ENCODE results near the gene SLC4A3.
"Not testable (repeated sequence)": the region's sequence is repeated elsewhere in the genome, so short reads cannot be mapped to it uniquely, and the experiment has no call there.

SLC4A3 gene

DNA sequence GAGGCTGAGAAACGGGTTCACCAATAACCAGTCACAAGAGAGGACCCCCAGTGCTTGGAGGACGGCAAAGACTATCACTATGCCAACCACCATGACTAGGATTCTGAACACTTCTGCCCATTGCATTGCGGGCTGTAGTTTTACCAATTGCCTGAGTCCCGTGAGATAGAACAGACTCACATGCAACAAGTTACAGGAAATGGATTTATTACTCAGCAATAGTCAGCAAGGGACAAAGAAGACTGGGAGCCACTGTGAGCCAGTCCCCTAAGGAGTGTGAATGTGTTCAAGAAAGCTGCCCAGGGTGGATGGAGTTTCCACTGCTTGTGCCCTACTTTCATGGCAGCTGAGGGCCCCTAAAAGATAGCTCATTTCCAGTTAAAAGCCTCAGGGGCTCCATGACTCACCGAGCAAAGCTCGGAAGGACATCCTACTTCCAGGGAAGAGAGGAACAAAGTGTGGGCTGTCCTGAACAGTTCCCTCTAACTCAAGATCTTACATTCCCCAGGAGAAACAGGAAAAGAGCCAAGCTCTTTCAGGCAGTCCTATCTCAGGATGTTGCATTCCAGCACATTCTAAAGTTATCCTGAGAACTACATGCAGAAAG lies 54.4 kb downstream of the SLC4A3 start:
- DNase-seq: no peak

DNA sequence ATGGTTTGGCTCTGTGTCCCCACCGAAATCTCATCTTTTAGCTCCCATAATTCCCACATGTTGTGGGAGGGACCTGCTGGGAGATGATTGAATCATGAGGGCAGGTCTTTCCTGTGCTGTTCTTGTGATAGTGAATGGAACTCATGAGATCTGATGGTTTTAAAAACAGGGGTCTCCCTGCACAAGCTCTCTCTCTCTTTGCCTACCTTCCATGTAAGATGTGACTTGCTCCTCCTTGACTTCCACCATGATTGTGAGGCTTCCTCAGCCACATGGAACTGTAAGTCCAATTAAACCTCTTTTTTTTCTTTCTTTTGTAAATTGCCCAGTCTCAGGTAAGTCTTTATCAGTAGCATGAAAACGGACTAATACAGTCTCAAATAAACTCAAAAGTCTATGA lies 56.0 kb downstream of the SLC4A3 start:
- DNase-seq: not testable (repeated sequence)

DNA sequence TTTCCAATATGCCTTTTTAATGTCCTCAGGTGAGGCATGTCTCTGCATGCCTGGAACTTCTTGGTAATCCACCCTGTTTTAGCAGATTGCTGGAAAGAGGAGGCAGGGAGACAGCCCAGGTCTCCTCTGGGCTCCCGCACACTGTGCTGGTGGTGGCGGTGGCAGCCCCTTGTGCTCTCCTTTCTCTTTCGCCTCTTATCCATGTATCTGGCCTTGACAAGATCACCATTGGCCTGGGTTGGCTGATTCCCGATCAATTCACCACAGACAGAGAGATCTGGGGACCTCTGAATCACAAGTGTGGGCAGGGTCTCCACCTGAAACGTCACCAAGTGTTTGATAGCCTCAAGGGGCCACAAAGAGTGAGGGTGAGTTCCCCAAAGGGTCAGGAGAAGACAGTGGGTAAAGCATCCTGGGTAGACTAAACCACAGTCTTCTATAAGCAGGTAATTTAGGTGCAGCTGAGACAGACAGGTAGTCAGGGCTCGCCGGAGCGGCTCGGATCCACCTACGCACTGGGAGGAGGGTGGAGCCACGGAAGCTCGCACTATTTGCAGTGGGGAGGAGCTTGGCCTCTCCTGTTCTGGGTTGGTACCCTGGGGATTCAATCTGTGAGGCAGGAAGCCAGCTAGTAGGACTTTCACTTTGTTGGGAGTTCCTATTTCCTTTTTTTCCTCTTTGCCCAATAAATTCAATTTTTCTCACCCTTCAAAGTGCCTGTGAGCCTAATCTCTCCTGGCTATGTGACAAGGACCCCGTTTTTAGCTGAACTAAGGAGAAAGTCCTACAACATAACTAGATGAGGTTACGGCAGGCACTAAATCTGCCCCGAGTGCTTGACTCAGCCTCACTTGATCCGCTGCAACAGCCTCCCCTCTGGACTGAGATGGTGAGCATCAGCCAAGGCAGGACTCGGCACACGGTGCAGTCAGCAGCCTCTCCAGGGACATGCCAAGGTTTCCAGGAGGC lies 57.6 kb downstream of the SLC4A3 start:
- DNase-seq: no peak

DNA sequence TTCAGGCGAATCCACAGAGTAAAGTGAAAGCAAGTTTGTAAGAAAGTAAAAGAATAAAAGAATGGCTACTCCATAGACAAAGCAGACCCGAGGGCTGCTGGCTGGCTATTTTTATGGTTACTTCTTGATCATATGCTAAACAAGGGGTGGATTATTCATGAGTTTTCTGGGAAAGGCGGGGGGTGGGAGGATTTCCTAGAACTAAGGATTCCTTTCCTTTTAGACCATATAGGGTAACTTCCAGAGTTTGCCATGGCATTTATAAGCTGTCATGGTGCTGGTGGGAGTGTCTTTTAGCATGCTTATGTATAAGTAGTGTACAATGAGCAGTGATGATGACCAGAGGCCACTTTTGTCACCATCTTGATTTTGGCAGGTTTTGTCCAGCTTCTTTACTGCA lies 59.8 kb downstream of the SLC4A3 start:
- no peak for DNase-seq

DNA sequence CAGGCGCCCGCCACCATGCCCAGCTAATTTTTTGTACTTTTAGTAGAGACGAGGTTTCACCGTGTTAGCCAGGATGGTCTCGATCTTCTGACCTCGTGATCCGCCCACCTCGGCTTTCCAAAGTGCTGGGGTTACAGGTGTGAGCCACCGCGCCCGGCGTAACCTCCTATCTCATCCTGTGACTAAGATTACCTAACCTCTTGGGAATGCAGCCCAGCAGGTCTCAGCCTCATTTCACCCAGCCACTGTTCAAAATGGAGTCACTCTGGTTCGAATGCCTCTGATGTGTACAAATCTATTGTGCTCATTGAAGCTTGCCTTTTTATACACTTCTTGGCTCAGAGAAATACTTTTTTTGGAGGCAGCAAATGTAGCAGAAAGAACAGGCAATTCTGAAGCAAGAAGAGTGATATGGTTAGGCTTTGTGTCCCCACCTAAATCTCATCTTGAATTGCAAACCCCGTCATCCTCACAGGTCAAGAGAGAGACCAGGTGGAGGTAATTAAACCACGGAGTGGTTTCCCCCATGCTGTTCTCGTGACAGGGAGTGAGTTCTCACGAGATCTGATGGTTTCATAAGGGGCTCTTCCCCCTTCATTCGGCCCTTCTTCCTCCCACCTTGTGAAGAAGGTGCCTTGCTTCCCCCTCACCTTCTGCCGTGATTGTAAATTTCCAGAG lies 60.6 kb downstream of the SLC4A3 start:
- no peak for DNase-seq

DNA sequence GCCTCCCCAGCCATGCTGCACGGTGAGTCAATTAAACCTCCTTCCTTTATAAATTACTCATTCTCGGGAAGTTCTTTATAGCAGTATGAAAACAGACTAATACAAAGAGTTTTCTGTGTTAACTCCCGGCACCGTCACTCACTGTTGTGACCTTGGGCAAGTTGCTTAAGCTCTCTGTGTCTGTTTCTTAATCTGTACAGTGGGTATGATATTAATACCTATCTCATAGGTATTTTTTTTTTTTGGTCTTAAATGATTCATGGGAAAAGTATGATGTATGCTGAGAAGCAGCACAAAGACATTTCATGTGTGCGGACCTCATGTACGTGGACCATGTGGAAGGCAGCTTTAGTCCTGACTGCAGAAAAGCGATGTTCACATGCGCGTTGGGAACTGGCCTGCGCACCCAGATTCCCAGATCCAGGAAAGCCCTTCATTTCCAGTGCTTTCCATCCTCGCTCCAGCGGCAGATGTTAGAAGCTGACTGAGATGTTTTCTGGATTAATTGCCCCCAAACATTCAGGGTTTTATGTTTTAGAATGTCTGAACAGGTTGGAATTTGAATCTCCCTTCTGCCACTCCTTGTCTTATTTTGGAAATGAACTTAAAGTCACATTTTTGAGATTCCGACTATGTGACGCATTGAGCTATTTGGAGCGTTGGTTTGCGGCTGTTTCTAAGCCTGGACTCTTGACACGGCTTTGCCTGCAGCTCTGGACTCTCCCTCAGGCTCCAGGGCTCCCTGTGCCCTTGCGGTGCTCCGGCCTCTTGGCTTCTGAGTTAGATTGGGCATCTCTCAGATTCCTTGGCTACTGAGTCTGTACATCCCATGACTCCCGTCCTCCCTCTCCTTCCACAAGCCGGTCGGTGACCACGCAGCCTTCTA lies 61.4 kb downstream of the SLC4A3 start:
- DNase-seq: no peak

DNA sequence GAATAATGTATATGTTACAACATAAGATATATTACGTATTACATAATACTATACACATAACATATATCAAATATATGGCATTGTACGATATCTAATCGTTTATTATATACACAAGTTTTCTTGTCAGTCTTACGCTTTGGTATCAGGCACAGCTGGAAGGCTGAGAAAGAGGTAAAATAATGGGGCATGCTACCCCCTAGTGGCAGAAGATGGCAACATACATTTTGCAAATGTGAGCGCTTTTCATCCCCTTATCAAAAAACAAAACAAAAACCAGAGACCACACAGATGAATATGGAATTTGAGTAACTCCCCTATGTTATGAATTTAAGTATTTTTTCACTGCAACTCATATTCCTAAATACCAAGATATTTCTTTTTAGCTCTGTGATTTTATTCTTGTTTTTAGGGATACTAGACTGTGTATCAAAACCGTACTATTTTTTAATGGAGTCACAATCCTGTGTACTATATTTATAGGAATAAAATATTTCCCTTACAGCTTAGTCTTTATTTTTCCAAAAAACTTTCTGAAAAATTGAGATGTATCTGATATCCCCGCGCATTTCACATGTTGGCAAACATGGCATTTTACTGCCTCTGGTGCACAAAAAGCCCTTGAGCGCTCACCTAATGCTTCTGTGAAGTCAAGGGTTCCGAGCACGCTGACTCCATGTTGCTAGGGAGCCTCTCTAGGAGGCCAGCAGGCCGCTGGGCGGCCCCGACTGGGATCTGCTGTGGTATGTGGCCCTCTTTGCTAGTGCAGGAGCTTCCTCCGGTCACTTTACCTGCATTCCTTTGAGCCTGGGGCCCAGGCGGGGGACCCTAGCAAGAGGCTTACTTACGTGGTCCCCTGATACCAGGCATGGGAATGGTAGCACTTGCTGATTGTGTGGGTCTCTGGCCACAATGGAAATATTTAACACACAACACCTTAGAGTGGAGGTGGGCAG lies 62.5 kb downstream of the SLC4A3 start:
- DNase-seq: no peak

DNA sequence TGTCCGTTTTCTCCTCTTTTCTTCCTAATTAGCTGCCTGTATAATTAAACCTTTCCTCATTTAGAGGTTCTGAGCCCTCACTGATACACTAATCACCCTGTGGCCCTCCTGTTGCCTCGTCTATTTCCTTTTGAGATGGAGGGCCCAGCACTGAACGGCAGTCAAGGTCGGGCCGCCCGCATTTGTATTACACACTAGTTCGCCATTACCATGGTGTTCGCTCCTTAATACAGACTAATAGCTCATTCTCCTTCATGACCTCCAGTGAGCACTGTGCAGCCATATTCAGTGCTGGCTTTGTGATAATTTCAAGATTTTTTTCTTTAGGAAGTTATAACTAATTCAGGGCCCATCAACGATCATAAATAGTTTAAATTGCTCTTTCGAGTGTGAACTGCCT lies 64.1 kb downstream of the SLC4A3 start:
- DNase-seq: no peak
